Measurements from ENCODE around the gene NFILZ.

GRCh38 chr19:8615024-8615423 is 15.4 kb upstream of the NFILZ start:
- TF ChIP-seq CTCF (IDR thresholded peaks at IDR 0.05) (no peak), POLR2A (IDR thresholded peaks at IDR 0.05) (no peak), EP300 (IDR thresholded peaks at IDR 0.05) (no peak)
